ENCODE measurements around the gene PHLDB2.

PHLDB2 gene

GRCh38 chr3:111884411-111885018 lies 25.4 kb downstream of the PHLDB2 start:
- no peak for DNase-seq (ENCODE audit: low spot score)

- no peak for DNase-seq (ENCODE audit: low spot score)
Observed at GRCh38 chr3:111885578-111885977, 26.5 kb downstream of the PHLDB2 start.

GRCh38 chr3:111890051-111890580 lies 31.1 kb downstream of the PHLDB2 start:
- DNase-seq (ENCODE audit: low spot score), result no peak

GRCh38 chr3:111892070-111892469 lies 33.0 kb downstream of the PHLDB2 start:
- no peak for DNase-seq (ENCODE audit: low spot score)

- peak; percentile 77 for DNase-seq (ENCODE audit: low spot score)
Observed at GRCh38 chr3:111895071-111895470, 36.0 kb downstream of the PHLDB2 start.

GRCh38 chr3:111899966-111900365 lies 40.9 kb downstream of the PHLDB2 start:
- DNase-seq (ENCODE audit: low spot score), result no peak

GRCh38 chr3:111901637-111902036 lies 42.6 kb downstream of the PHLDB2 start:
- no peak for DNase-seq (ENCODE audit: low spot score)

GRCh38 chr3:111902534-111902933 lies 43.5 kb downstream of the PHLDB2 start:
- DNase-seq (ENCODE audit: low spot score), result no peak

- peak; percentile 84 for DNase-seq (ENCODE audit: low spot score)
Observed at GRCh38 chr3:111903067-111903511, 44.0 kb downstream of the PHLDB2 start.

GRCh38 chr3:111904376-111905241 lies 45.5 kb downstream of the PHLDB2 start:
- peak; percentile 90 for DNase-seq (ENCODE audit: low spot score)

GRCh38 chr3:111906656-111907055 lies 47.6 kb downstream of the PHLDB2 start:
- DNase-seq (ENCODE audit: low spot score), result no peak

GRCh38 chr3:111907151-111907550 lies 48.1 kb downstream of the PHLDB2 start:
- DNase-seq (ENCODE audit: low spot score), result no peak

GRCh38 chr3:111910806-111911205 lies 51.7 kb downstream of the PHLDB2 start:
- no peak for DNase-seq (ENCODE audit: low spot score)

- no peak for DNase-seq (ENCODE audit: low spot score)
Observed at GRCh38 chr3:111911446-111911845, 52.4 kb downstream of the PHLDB2 start.

GRCh38 chr3:111913163-111913763 lies 54.2 kb downstream of the PHLDB2 start:
- no peak for DNase-seq (ENCODE audit: low spot score)

- DNase-seq (ENCODE audit: low spot score), result no peak
Observed at GRCh38 chr3:111915905-111916304, 56.8 kb downstream of the PHLDB2 start.

GRCh38 chr3:111917300-111917699 lies 58.2 kb downstream of the PHLDB2 start:
- no peak for DNase-seq (ENCODE audit: low spot score)

- no peak for DNase-seq (ENCODE audit: low spot score)
Observed at GRCh38 chr3:111919370-111920065, 60.5 kb downstream of the PHLDB2 start.

- DNase-seq (ENCODE audit: low spot score), result no peak
Observed at GRCh38 chr3:111921181-111921580, 62.1 kb downstream of the PHLDB2 start.

- peak; percentile 23 for DNase-seq (ENCODE audit: low spot score)
Observed at GRCh38 chr3:111923095-111923771, 64.2 kb downstream of the PHLDB2 start.

GRCh38 chr3:111923806-111924205 lies 64.7 kb downstream of the PHLDB2 start:
- DNase-seq (ENCODE audit: low spot score), result no peak

GRCh38 chr3:111924283-111924682 lies 65.2 kb downstream of the PHLDB2 start:
- DNase-seq (ENCODE audit: low spot score), result no peak

All from RKO (cell line).